Gastroesophageal sphincter (tissue), 4 donors: ENCODE results near the gene PALMD. TPM values are rescaled to one million over a fixed set of nuclear protein-coding genes. Genes with fewer than 3 reads are reported as not detected.
A peak's percentile ranks its signal among the peaks of the same experiment; 100 is the strongest.

Experiments
- ATAC-seq: fragments of 150-250 bp; one replicate; pipeline ENCODE4 v1.9.1; 2016; ENCODE audit warnings: mild to moderate bottlenecking, moderate library complexity
- H3K27ac ChIP-seq, 4 donors: fragments of 200-600 bp; sonication (generic) in 3 of 4; 1 replicate in 3 of 4; 2 replicates in 1 of 4; pipeline ENCODE4 v1.5.1; 2016 to 2019
- H3K27me3 ChIP-seq: fragments of 200-600 bp; sonication (generic); one replicate; pipeline ENCODE4 v1.5.1; 2019
- H3K36me3 ChIP-seq, 2 donors: fragments of 200-600 bp; sonication (generic); one replicate each; pipeline ENCODE4 v1.5.1; 2019; ENCODE audit warnings: control low read depth in 1 of 2
- H3K4me1 ChIP-seq, 3 donors: fragments of 200-600 bp; sonication (generic); 1 replicate in 2 of 3; 2 replicates in 1 of 3; pipeline ENCODE4 v1.5.1; 2016 to 2019; ENCODE audit warnings: control low read depth in 2 of 3
- H3K4me3 ChIP-seq, 2 donors: fragments of 200-600 bp; sonication (generic); one replicate each; pipeline ENCODE4 v1.5.1; 2019; ENCODE audit warnings: mild to moderate bottlenecking in 1 of 2, moderate library complexity in 1 of 2
- H3K9me3 ChIP-seq, 3 donors: fragments of 200-600 bp; sonication (generic); one replicate each; pipeline ENCODE4 v1.5.1; 2017 to 2019; ENCODE audit warnings: control low read depth in 2 of 3
- CTCF ChIP-seq, 4 experiments: fragments of 200-600 bp in 2 of 4; fragments of 450-650 bp in 2 of 4; sonication (generic) in 1 of 4; IDR thresholded peaks; one replicate each; pipeline ENCODE4 v1.5.1; 2017 to 2019; ENCODE audit warnings: antibody characterized with exemption in 4 of 4, mild to moderate bottlenecking in 2 of 4, moderate library complexity in 2 of 4
- EP300 ChIP-seq: sonication (generic); formaldehyde crosslinking; IDR thresholded peaks from one replicate; pipeline ENCODE4 v1.6.1; 2017; ENCODE audit warnings: antibody characterized with exemption, mild to moderate bottlenecking
- POLR2A ChIP-seq, 2 donors: fragments of 450-650 bp; IDR thresholded peaks; one replicate each; pipeline ENCODE4 v1.6.1; 2017; ENCODE audit warnings: antibody characterized with exemption in 2 of 2, mild to moderate bottlenecking in 2 of 2, moderate library complexity in 1 of 2
- POLR2AphosphoS5 ChIP-seq: sonication (generic); formaldehyde crosslinking; IDR thresholded peaks from one replicate; pipeline ENCODE4 v1.6.1; 2017; ENCODE audit warnings: antibody characterized with exemption
- WGBS, 2 donors: methylation state at CpG; one replicate each; pipeline ENCODE4 v1.1.5; 2018; ENCODE audit warnings: low coverage in 1 of 2; 5-methylcytosine and 5-hydroxymethylcytosine counted together
- total RNA-seq, 4 donors: library from RNA; depleted of rRNA; stranded (reverse); fragments of >200 nt; gene quantifications; one replicate each; pipeline ENCODE4 v1.1.0, GENCODE V29; 2016

PALMD gene
- total RNA-seq, 4 donors from 2014 or later = 11.7 to 46.7 (median 23.8) TPM

DNA sequence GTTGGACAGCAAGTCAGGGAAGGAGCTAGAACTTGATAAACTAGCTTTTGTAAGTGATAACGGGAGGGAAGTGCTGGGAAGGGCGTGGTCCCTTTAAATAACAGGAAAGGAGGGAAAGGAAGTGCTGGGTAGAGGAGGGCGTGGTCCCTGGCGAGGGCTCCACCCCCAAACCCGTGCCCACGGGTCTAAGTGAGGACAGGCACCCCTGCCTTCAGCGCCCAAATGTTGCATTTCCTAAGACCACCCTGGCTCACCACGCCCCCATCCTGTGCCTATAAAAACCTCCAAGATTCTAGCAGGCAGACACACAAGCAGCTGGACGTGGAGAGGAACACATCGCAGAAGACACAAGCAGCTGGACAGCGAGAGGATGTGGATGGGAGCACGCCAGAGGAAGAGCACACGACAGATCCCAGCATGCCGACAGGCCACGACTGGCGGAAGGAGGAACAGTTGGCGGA lies 58.5 kb downstream of the PALMD start:
- no peaks in the 10 kb centered on the region for H3K27me3 ChIP-seq
- no peak overlapping the region for H3K4me3 ChIP-seq
- 75 to 82% methylated on average over 2 to 14 of the region's 17 CpGs for WGBS, 2 donors
- H3K27ac ChIP-seq = peak overlapping the region in 1 of 4 donors; percentile 6
- H3K4me1 ChIP-seq = peaks cover 0 to 3% (median 0%) of the 10 kb centered on the region in 3 donors
- TF ChIP-seq CTCF (IDR thresholded peaks at IDR 0.05) (no peak), POLR2AphosphoS5 (no peak), POLR2A (IDR thresholded peaks at IDR 0.05) (no peak), EP300 (no peak)
- ATAC-seq = no peak
- no peaks in the 10 kb centered on the region for H3K36me3 ChIP-seq
- no peaks in the 10 kb centered on the region for H3K9me3 ChIP-seq

GRCh38 chr1:99705385-99705784 lies 59.5 kb downstream of the PALMD start:
- no peaks in the 10 kb centered on the region for H3K27me3 ChIP-seq
- no peak for ATAC-seq
- no peaks in the 10 kb centered on the region for H3K9me3 ChIP-seq
- no peak overlapping the region for H3K4me3 ChIP-seq
- H3K36me3 ChIP-seq = peaks cover 0 to 5% of the 10 kb centered on the region in 2 donors
- H3K27ac ChIP-seq = peak overlapping the region in 1 of 4 donors; percentile 24
- TF ChIP-seq EP300 (no peak), POLR2A (IDR thresholded peaks at IDR 0.05) (no peak), CTCF (IDR thresholded peaks at IDR 0.05) (no peak), POLR2AphosphoS5 (no peak)
- peaks cover 0 to 3% (median 0%) of the 10 kb centered on the region in 3 donors for H3K4me1 ChIP-seq

DNA sequence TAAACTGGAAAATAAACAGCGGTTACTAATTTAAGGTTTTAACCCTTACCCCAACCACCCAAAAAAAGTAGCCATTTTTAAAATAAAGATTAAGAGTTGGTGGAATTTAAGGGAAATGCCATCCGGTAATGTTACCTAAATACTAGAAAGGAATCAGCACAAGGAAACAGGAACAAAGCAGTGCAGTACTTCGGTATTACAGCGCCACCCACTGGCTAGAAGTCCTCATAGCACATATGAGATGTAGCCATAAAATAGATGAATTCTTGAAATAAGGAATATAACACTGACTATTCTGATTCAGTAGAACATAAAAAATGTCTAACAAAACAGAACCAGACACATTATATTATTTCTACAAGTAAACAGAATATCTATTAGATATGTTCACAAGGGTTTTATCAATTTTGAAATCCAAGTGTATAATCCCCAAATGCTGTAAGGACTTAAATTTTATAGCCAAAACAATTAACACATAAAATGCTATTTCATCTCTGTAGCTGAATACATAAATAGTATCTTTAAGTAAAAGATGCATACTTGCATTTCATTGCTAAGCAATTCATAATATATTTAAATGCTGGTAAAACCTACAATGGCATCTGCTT lies 61.7 kb downstream of the PALMD start:
- H3K27ac ChIP-seq = no peak overlapping the region
- peaks cover 0 to 21% of the 10 kb centered on the region in 2 donors for H3K36me3 ChIP-seq
- H3K9me3 ChIP-seq = no peaks in the 10 kb centered on the region
- peak; percentile 70 for ATAC-seq
- TF ChIP-seq POLR2AphosphoS5 (no peak), CTCF (IDR thresholded peaks at IDR 0.05) (peak; percentile 75 to 87 (median 84))
- H3K4me1 ChIP-seq = peaks cover 0 to 3% (median 0%) of the 10 kb centered on the region in 3 donors
- H3K4me3 ChIP-seq = no peak overlapping the region
- WGBS, 2 donors = 25% methylated on average over 2 to 4 of the region's 4 CpGs
- H3K27me3 ChIP-seq = no peaks in the 10 kb centered on the region

- no peak overlapping the region for H3K27ac ChIP-seq
- WGBS, 2 donors = 94 to 95% methylated on average over 4 of the region's 4 CpGs
- ATAC-seq = no peak
Measured at GRCh38 chr1:99710994-99711393, 65.1 kb downstream of the PALMD start.

More at GRCh38 chr1:99710994-99711393, 65.1 kb downstream of the PALMD start:
- Histone ChIP-seq H3K4me1 (no peaks in the 10 kb centered on the region), H3K27me3 (no peaks in the 10 kb centered on the region), H3K4me3 (no peak overlapping the region), H3K9me3 (no peaks in the 10 kb centered on the region), H3K36me3 (peaks cover 0 to 31% of the 10 kb centered on the region in 2 donors)
- TF ChIP-seq EP300 (no peak), POLR2A (IDR thresholded peaks at IDR 0.05) (no peak), POLR2AphosphoS5 (no peak), CTCF (IDR thresholded peaks at IDR 0.05) (no peak)
